ENCODE results near the gene HNF1B.

The HNF1B gene

GRCh38 chr17:37743875-37744632 is 805 bp downstream of the HNF1B start:
- TF ChIP-seq ELF4 (IDR thresholded peaks at IDR 0.05) (no peak), HDGF (IDR thresholded peaks at IDR 0.05; ENCODE audit: borderline replicate concordance) (no peak), SP1 (IDR thresholded peaks at IDR 0.05) (no peak), PKNOX1 (IDR thresholded peaks at IDR 0.05) (no peak), LEF1 (IDR thresholded peaks at IDR 0.05; ENCODE audit: borderline replicate concordance) (no peak), CTBP1 (IDR thresholded peaks at IDR 0.05; ENCODE audit: borderline replicate concordance) (no peak), BHLHE40 (IDR thresholded peaks at IDR 0.05; ENCODE audit: borderline replicate concordance) (no peak), FOXA1 (IDR thresholded peaks at IDR 0.05) (no peak)
- ChIA-PET CTCF (no interaction called here), POLR2A (no interaction called here)
- no peak for DNase-seq (ENCODE audit: extremely low spot score)

GRCh38 chr17:37743612-37743874 is 1.3 kb downstream of the HNF1B start:
- DNase-seq (ENCODE audit: extremely low spot score) = no peak
- CTCF ChIA-PET = no interaction called here
- no peak for TF ChIP-seq FOXA1 (IDR thresholded peaks at IDR 0.05)
- POLR2A ChIA-PET = no interaction called here

- ChIA-PET POLR2A (no interaction called here), CTCF (no interaction called here)
- DNase-seq (ENCODE audit: extremely low spot score) = no peak
- no peak for TF ChIP-seq PKNOX1 (IDR thresholded peaks at IDR 0.05)
- no peak for TF ChIP-seq L3MBTL2 (conservative IDR thresholded peaks at IDR 0.05)
- no peak for TF ChIP-seq LEF1 (IDR thresholded peaks at IDR 0.05; ENCODE audit: borderline replicate concordance)
- TF ChIP-seq FOXM1 (IDR thresholded peaks at IDR 0.05; ENCODE audit: borderline replicate concordance) = no peak
- no peak for TF ChIP-seq SUZ12 (IDR thresholded peaks at IDR 0.05)
- no peak for TF ChIP-seq TARDBP (IDR thresholded peaks at IDR 0.05)
- no peak for TF ChIP-seq HDGF (IDR thresholded peaks at IDR 0.05; ENCODE audit: borderline replicate concordance)
- TF ChIP-seq NFRKB (IDR thresholded peaks at IDR 0.05) = no peak
- TF ChIP-seq CTBP1 (IDR thresholded peaks at IDR 0.05; ENCODE audit: borderline replicate concordance) = no peak
- no peak for TF ChIP-seq BHLHE40 (IDR thresholded peaks at IDR 0.05; ENCODE audit: borderline replicate concordance)
- no peak for TF ChIP-seq ZNF384 (IDR thresholded peaks at IDR 0.05)
- no peak for TF ChIP-seq ARNT (IDR thresholded peaks at IDR 0.05)
- TF ChIP-seq FOXA1 (IDR thresholded peaks at IDR 0.05) = no peak
- no peak for TF ChIP-seq ELF4 (IDR thresholded peaks at IDR 0.05)
- TF ChIP-seq FOXK2 (IDR thresholded peaks at IDR 0.05) = no peak
- TF ChIP-seq SP1 (IDR thresholded peaks at IDR 0.05) = no peak
These were observed 1.9 kb downstream of the HNF1B start for GRCh38 chr17:37742762-37743611.

- ChIA-PET CTCF (no interaction called here), POLR2A (no interaction called here)
- DNase-seq (ENCODE audit: extremely low spot score) = no peak
- no peak for TF ChIP-seq FOXM1 (IDR thresholded peaks at IDR 0.05; ENCODE audit: borderline replicate concordance)
- no peak for TF ChIP-seq SUZ12 (IDR thresholded peaks at IDR 0.05)
- no peak for TF ChIP-seq SP1 (IDR thresholded peaks at IDR 0.05)
- no peak for TF ChIP-seq ARNT (IDR thresholded peaks at IDR 0.05)
- no peak for TF ChIP-seq ELF4 (IDR thresholded peaks at IDR 0.05)
- TF ChIP-seq BHLHE40 (IDR thresholded peaks at IDR 0.05; ENCODE audit: borderline replicate concordance) = no peak
- TF ChIP-seq FOXK2 (IDR thresholded peaks at IDR 0.05) = no peak
- no peak for TF ChIP-seq L3MBTL2 (conservative IDR thresholded peaks at IDR 0.05)
- no peak for TF ChIP-seq CTBP1 (IDR thresholded peaks at IDR 0.05; ENCODE audit: borderline replicate concordance)
- no peak for TF ChIP-seq FOXA1 (IDR thresholded peaks at IDR 0.05)
- no peak for TF ChIP-seq NFRKB (IDR thresholded peaks at IDR 0.05)
- TF ChIP-seq TARDBP (IDR thresholded peaks at IDR 0.05) = no peak
- no peak for TF ChIP-seq LEF1 (IDR thresholded peaks at IDR 0.05; ENCODE audit: borderline replicate concordance)
- TF ChIP-seq HDGF (IDR thresholded peaks at IDR 0.05; ENCODE audit: borderline replicate concordance) = no peak
- TF ChIP-seq PKNOX1 (IDR thresholded peaks at IDR 0.05) = no peak
- TF ChIP-seq ZNF384 (IDR thresholded peaks at IDR 0.05) = no peak
These were observed 2.6 kb downstream of the HNF1B start for GRCh38 chr17:37742116-37742761.

GRCh38 chr17:37741341-37742115 is 3.3 kb downstream of the HNF1B start:
- ChIA-PET POLR2A (no interaction called here), CTCF (no interaction called here)
- TF ChIP-seq FOXK2 (IDR thresholded peaks at IDR 0.05) (no peak), FOXA1 (IDR thresholded peaks at IDR 0.05) (no peak)
- DNase-seq (ENCODE audit: extremely low spot score) = no peak

- TF ChIP-seq L3MBTL2 (conservative IDR thresholded peaks at IDR 0.05) (no peak), FOXM1 (IDR thresholded peaks at IDR 0.05; ENCODE audit: borderline replicate concordance) (no peak), NFRKB (IDR thresholded peaks at IDR 0.05) (no peak), BHLHE40 (IDR thresholded peaks at IDR 0.05; ENCODE audit: borderline replicate concordance) (no peak), LEF1 (IDR thresholded peaks at IDR 0.05; ENCODE audit: borderline replicate concordance) (no peak), HDGF (IDR thresholded peaks at IDR 0.05; ENCODE audit: borderline replicate concordance) (no peak), FOXA1 (IDR thresholded peaks at IDR 0.05) (no peak), ARNT (IDR thresholded peaks at IDR 0.05) (no peak), TARDBP (IDR thresholded peaks at IDR 0.05) (no peak), PKNOX1 (IDR thresholded peaks at IDR 0.05) (no peak), SP1 (IDR thresholded peaks at IDR 0.05) (no peak), ZNF384 (IDR thresholded peaks at IDR 0.05) (no peak), CTBP1 (IDR thresholded peaks at IDR 0.05; ENCODE audit: borderline replicate concordance) (no peak), ELF4 (IDR thresholded peaks at IDR 0.05) (no peak), FOXK2 (IDR thresholded peaks at IDR 0.05) (no peak)
- ChIA-PET CTCF (no interaction called here), POLR2A (no interaction called here)
- no peak for DNase-seq (ENCODE audit: extremely low spot score)
These were observed 3.9 kb downstream of the HNF1B start for GRCh38 chr17:37740915-37741314.

Measured in HEK293T (cell line).